HUDEP-2 (cell line): ENCODE measurements around the gene KIF19.
"Not testable (repeated sequence)": the region's sequence is repeated elsewhere in the genome, so short reads cannot be mapped to it uniquely, and the experiment has no call there.

Experiments
- DNase-seq, 76 experiments: peaks; one replicate each; lab custom pipeline; 2025; ENCODE audit not compliant: unreplicated experiment in 76 of 76; lab: John Stamatoyannopoulos, UW

KIF19 gene

DNA sequence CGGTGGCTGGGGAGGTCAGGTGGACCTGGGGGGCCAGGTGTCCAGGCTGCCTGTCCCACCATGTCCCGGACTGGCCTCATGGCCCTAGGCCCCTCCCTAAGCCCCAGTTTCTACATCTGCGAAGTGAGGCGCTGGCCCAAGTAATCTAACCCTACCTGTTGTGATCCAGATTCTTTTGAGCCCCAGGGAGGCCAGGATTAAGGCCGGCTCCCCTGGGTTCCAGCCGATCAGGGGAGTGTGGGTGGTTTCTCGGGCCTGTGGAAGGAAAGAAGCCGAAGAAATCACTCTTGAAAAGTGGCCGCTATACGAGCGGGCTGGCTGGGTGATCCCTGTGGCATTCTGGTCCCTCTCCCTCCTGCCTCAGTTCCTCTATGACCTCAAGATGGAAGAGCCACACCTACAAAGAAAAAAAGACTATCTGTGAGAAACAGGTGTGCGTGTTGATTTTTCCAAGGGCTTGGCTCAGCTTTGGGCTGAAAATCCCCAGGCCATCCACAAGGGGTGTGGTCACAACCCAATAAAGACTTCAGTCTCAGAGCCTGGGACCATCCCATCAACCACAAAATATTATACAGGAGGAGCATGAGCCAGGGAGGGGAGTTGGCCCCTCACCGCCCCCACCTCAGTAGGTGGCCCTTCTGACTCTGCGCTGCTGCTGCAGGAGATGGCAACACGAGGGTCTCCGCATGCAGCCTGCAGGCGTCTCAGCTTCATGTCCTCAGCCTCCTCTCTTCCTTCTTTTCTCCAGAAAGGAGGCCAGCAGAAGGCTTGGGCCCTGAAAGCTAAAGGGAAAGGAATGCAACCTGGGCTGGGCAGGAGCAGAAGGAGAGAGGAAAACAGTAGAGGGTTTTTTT lies 61.6 kb downstream of the KIF19 start:
- DNase-seq = no peak

- no peak for DNase-seq
These were observed 63.2 kb downstream of the KIF19 start for GRCh38 chr17:74389084-74389753.

DNA sequence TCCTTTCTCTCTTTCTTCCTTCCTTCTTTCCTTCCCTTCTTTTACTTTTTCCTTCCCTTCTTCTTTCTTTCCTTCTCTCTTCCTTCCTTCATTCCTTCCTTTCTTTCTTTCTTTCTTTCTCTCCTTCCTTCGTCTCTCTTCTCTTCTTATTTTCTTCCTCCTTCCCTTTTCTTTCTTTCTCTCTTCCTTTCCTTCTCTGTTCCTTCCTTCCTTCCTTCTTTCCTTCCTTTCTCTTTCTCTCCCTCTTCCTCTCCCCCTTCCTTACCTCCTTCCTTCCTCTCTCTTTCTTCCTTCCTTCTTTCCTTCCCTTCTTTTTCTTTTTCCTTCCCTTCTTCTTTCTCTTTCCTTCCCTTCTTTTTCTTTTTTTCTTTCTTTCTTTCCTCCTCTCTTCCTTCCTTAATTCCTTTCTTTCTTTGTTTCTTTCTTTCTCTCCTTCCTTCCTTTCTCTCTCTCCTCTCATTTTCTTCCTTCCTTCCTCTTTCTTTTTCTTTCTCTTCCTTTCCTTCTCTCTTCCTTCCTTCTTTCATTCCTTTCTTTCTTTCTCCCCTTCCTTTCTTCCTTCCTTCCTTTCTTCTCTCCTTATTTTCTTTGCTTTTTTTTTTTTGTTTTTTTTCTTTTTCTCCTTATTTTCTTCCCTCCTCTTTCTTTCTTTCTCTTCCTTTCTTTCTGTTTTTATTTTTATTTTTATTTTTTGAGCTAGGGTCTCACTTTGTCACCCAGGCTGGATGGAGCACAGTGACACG lies 64.1 kb downstream of the KIF19 start:
- no peak for DNase-seq

DNA sequence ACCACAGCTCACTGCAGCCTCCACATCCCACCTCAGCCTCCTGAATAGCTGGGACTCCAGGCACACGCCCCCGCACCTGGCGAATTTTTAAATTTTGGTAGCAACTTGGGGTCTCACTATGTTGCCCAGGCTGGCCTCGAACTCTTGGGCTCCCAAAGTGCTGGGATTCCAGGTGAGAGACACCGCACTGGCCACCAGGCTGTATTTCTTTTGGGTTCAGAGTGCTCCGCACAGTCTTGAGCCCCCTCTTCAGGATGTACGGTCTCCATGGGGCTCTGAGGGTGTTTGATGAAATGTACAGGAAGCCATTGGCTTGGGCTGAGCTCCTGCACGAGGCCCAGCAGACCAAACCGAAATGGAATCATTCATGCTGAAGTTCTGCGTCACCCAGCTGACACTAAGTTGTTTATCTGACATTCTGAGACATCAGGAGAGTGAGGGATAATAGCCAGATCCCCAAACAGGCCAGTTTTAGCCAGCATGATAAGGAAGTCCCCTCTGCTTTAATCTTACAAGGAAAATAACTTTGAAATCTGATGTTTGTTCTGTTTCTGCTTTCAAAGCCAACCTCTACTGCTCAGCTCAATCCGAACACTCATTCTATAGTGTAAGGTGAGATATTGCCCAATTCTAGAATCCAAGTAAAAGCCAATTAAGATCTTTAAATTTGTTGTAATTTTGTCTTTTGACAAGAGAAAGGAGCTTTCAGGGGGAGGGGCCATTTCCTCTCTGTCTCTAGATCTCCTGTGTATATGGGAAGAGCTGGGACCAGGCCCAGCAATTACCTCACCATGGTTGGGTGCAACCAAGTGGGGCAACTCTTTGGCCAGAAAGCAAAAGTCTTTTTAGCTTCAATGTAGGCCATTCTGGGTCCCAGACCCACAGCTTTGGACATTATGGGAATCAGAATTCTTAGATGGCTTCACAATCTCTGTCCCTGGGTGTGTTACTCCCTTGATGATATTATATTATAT lies 64.9 kb downstream of the KIF19 start:
- DNase-seq = no peak

DNA sequence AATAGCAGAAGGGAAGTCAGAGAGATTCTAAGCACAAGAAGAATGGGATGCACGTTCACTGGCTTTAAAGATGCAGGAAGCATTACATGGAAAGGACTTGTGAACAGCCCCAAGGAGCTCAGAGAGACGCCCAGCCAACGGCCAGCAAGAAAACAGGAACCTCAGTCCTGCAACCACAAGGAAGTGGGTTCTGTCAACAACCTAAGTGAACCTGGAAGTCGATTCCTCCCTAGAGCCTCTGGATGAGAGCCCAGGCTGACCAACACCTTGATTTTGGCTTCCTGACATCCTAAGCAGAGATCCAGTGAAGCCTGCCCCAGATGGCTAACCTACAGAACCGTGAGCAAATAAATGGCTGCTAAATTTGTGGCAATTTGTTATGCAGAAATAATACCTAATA lies 65.7 kb downstream of the KIF19 start:
- DNase-seq = no peak

GRCh38 chr17:74392848-74393247 lies 66.8 kb downstream of the KIF19 start:
- DNase-seq = no peak

- no peak for DNase-seq
These were observed 67.4 kb downstream of the KIF19 start for GRCh38 chr17:74393346-74393942.

- DNase-seq = no peak
These were observed 68.4 kb downstream of the KIF19 start for GRCh38 chr17:74394275-74394950.

- DNase-seq = no peak
These were observed 69.0 kb downstream of the KIF19 start for GRCh38 chr17:74394977-74395376.

GRCh38 chr17:74396567-74396966 lies 70.5 kb downstream of the KIF19 start:
- DNase-seq = no peak

DNA sequence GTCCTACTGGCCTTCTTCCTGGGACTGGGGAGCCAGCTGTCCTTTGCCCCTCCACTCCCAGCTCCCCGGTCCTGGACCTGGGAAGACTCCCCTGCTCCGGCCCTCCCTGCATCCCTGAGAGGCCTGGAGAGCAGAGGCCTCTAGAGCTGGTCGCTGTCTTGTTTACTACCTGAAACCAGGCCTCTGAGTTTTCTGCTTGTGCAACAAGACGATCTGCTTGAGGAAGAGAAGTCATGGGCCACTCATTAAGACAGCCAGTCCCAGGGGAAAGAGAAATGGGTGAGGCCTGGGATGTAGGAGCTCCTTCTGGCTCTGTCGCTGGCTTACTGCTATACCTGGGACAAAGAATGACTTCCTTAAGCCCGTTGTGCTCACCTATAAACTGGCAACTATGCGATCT lies 76.0 kb downstream of the KIF19 start:
- DNase-seq = no peak

DNA sequence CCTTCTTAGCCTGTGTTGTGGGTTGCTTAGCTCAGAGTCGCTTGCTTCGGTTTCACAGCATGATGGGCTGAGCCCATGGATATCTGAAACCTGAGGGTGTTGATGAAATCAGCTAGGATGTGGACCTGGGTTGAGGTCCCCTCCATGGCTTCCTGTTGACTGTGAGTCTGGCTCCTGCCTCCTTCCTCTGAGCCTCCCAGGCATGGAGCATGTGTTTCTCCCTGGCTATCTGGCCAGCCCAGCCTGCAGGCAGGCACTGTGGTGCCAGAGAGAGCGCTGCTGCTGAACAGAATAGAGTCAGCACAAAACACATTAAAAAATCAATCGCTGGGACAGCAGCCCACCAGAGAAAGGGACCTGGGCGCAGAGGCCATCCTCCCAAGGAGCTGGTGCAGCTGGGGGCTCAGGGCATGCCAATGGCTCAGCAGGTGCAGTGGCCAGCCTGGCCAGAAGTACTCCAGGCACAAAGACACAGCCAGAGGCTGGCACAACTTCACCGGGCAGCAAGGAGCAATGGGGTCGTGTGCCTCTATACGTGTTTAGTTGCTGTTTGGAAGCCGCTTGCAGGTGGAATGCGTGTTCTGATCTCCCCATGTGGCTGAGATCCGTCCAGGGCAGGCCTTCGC lies 77.6 kb downstream of the KIF19 start:
- no peak for DNase-seq

DNA sequence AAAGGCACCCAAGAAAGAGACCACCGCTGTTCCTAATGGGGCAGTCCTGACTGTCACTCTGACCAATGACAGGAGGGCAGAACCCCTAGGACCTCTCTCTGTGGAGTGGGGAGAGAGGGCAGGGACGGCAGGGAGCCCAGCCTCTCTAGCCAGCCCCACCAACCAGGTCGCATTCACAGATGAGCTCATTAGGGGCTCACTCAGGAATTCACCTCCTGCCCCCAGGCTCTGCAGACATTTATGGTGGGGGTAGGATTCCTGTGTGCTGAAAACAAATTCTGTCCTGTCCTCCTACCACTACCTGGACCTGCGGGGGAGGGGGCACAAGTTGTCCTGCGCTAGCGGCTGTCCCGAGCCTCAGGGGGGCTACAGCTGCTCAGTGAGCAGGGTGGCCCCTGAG lies 78.2 kb downstream of the KIF19 start:
- no peak for DNase-seq

- no peak for DNase-seq
These were observed 78.8 kb downstream of the KIF19 start for GRCh38 chr17:74404789-74405188.

GRCh38 chr17:74405311-74405710 lies 79.3 kb downstream of the KIF19 start:
- DNase-seq = not testable (repeated sequence)
